Naive thymus-derived CD4-positive, alpha-beta T cell (primary cell): ENCODE measurements around the gene DDX10. TPM values are rescaled to one million over a fixed set of nuclear protein-coding genes. Genes with fewer than 3 reads are reported as not detected.

Experiments
- ATAC-seq: fragments of 150-1000 bp; cut with Tn5 transposase; 2 replicates; pipeline ENCODE4 v1.10.0; 2021; ENCODE audit warnings: mild to moderate bottlenecking, moderate library complexity
- CTCF ChIA-PET: fragments of 350-600 bp; sonication (Branson Sonifier 250); formaldehyde crosslinking; loops from one replicate; lab custom pipeline; 2021; ENCODE audit warnings: antibody characterized with exemption; lab: Charles Lee
- POLR2A ChIA-PET: fragments of 350-600 bp; sonication (Branson Sonifier 250); formaldehyde crosslinking; loops from one replicate; lab custom pipeline; 2021; ENCODE audit warnings: antibody characterized with exemption, inconsistent platforms; lab: Charles Lee
- DNase-seq, 9 donors: peaks; one replicate each; pipeline versions ENCODE4 v3.0.0 to v3.0.0-alpha.2; 2020 to 2022; ENCODE audit warnings: mixed read lengths in 1 of 9
- H3K27ac ChIP-seq: one replicate; pipeline ENCODE4 v1.7.0; 2013; ENCODE audit warnings: mild to moderate bottlenecking, low read depth, low read length, moderate library complexity
- H3K27me3 ChIP-seq, 2 donors: one replicate each; pipeline ENCODE4 v1.7.0; 2013; ENCODE audit warnings: low read length in 2 of 2, mild to moderate bottlenecking in 2 of 2, moderate library complexity in 2 of 2; ENCODE audit not compliant: control insufficient read depth in 2 of 2, insufficient read depth in 2 of 2
- H3K36me3 ChIP-seq, 3 experiments: 1 replicate in 2 of 3; 2 replicates in 1 of 3; pipeline ENCODE4 v1.7.0; 2013; ENCODE audit warnings: low read length in 3 of 3, mild to moderate bottlenecking in 3 of 3, moderate library complexity in 1 of 3; ENCODE audit not compliant: insufficient read depth in 3 of 3, control insufficient read depth in 2 of 3
- H3K4me1 ChIP-seq, 2 donors: one replicate each; pipeline ENCODE4 v1.7.0; 2013; ENCODE audit warnings: low read length in 2 of 2, mild to moderate bottlenecking in 2 of 2, moderate library complexity in 1 of 2; ENCODE audit not compliant: control insufficient read depth in 2 of 2, insufficient read depth in 2 of 2
- H3K4me3 ChIP-seq: 2 replicates; pipeline ENCODE4 v1.7.0; 2013; ENCODE audit warnings: mild to moderate bottlenecking, low read length
- H3K9me3 ChIP-seq, 3 experiments: 1 replicate in 2 of 3; 2 replicates in 1 of 3; pipeline ENCODE4 v1.7.0; 2013; ENCODE audit warnings: low read length in 3 of 3; ENCODE audit not compliant: control insufficient read depth in 2 of 3
- H3K27ac Mint-ChIP-seq, 9 donors: one replicate each; pipeline ENCODE4 v1.8.0; 2020 to 2022; ENCODE audit warnings: mixed read lengths in 9 of 9, mild to moderate bottlenecking in 8 of 9, moderate library complexity in 5 of 9, inconsistent platforms in 2 of 9
- H3K27me3 Mint-ChIP-seq, 5 donors: one replicate each; pipeline ENCODE4 v1.8.0; 2021 to 2022; ENCODE audit warnings: mixed read lengths in 5 of 5, mild to moderate bottlenecking in 1 of 5
- H3K36me3 Mint-ChIP-seq, 5 donors: one replicate each; pipeline ENCODE4 v1.8.0; 2020 to 2022; ENCODE audit warnings: mixed read lengths in 5 of 5, mild to moderate bottlenecking in 3 of 5, inconsistent platforms in 1 of 5
- H3K4me1 Mint-ChIP-seq, 7 donors: one replicate each; pipeline ENCODE4 v1.8.0; 2020 to 2022; ENCODE audit warnings: mixed read lengths in 7 of 7, mild to moderate bottlenecking in 3 of 7, inconsistent platforms in 1 of 7
- H3K4me3 Mint-ChIP-seq, 10 donors: one replicate each; pipeline ENCODE4 v1.8.0; 2020 to 2022; ENCODE audit warnings: mild to moderate bottlenecking in 10 of 10, mixed read lengths in 10 of 10, moderate library complexity in 6 of 10, inconsistent platforms in 2 of 10
- H3K9me3 Mint-ChIP-seq, 11 donors: one replicate each; pipeline ENCODE4 v1.8.0; 2020 to 2022; ENCODE audit warnings: mixed read lengths in 11 of 11, mild to moderate bottlenecking in 4 of 11, inconsistent platforms in 1 of 11, moderate library complexity in 1 of 11
- intact Hi-C, 2 donors: fragments of 100-400 bp; cut with micrococcal nuclease; formaldehyde crosslinking; loops; one replicate each; pipeline ENCODE4 v1.15.1; 2023
- polyA plus RNA-seq, 2 donors: library from polyadenylated mRNA; unstranded; fragments of 300-500 nt; fragmentation: Illumina TruSeq; gene quantifications; one replicate each; pipeline ENCODE4 v1.2.3, GENCODE V29; 2021
- total RNA-seq, 6 experiments: library from RNA in 5 of 6; stranded (reverse) in 5 of 6; gene quantifications; 1 replicate in 5 of 6; 2 replicates in 1 of 6; pipeline ENCODE4 v1.2.3 and lab custom pipeline; 2021 to 2026

Gene DDX10
- total and polyA plus RNA-seq, 7 experiments from 2014 or later, result 14.8 to 34.6 (median 22.4) TPM

DNA sequence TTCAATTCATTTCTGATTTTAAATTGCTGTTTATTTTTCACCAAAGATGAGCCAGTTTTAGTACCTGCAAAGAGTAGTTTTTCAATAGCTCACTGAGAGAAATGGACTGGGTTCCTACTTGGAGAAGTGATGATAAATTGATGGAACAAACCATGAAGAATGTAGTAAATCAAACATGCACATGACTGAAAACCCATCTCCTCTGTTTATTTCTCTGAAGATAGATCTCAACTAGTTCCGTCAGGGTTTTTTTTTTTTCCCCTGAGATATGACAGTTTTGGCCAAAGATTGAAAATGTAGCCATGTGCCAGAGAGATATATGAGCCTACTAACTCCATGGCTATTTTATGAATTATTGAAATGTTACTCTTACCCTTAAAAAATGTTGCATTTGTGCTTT is 239.6 kb downstream of the DDX10 start:
- POLR2A ChIA-PET, result no interaction called here
- H3K36me3 Mint-ChIP-seq, result peaks cover 0 to 25% (median 12%) of the 10 kb centered on the region in 5 donors
- DNase-seq, result no peak
- Histone ChIP-seq H3K36me3 (no peaks in the 10 kb centered on the region), H3K4me1 (no peaks in the 10 kb centered on the region), H3K9me3 (no peaks in the 10 kb centered on the region), H3K27me3 (no peaks in the 10 kb centered on the region), H3K27ac (no peak overlapping the region), H3K4me3 (no peak overlapping the region)
- no peak overlapping the region for H3K27ac Mint-ChIP-seq
- intact Hi-C loops, result no loop called here
- H3K9me3 Mint-ChIP-seq, result peaks cover 0 to 4% (median 0%) of the 10 kb centered on the region in 11 donors
- no peak overlapping the region for H3K4me3 Mint-ChIP-seq
- ATAC-seq, result no peak
- peaks cover 0 to 7% (median under 1%) of the 10 kb centered on the region in 7 donors for H3K4me1 Mint-ChIP-seq
- CTCF ChIA-PET, result interaction anchor here (0.5 kb wide), 1 partner anchor 786 kb away, joined by 3 read pairs; no protein-coding TSS in a partner anchor
- H3K27me3 Mint-ChIP-seq, result no peaks in the 10 kb centered on the region

GRCh38 chr11:108906329-108906728 is 241.5 kb downstream of the DDX10 start:
- ChIA-PET CTCF (no interaction called here), POLR2A (no interaction called here)
- Mint-ChIP-seq H3K36me3 (peaks cover 0 to 30% (median 2%) of the 10 kb centered on the region in 5 donors), H3K4me3 (no peak overlapping the region), H3K27me3 (no peaks in the 10 kb centered on the region), H3K4me1 (peaks cover 0 to 12% (median 5%) of the 10 kb centered on the region in 7 donors), H3K9me3 (no peaks in the 10 kb centered on the region), H3K27ac (no peak overlapping the region)
- Histone ChIP-seq H3K27ac (no peak overlapping the region), H3K4me1 (no peaks in the 10 kb centered on the region), H3K4me3 (no peak overlapping the region), H3K9me3 (no peaks in the 10 kb centered on the region), H3K36me3 (no peaks in the 10 kb centered on the region), H3K27me3 (no peaks in the 10 kb centered on the region)
- intact Hi-C loops, result no loop called here
- ATAC-seq, result no peak
- no peak for DNase-seq

- Mint-ChIP-seq H3K27ac (no peak overlapping the region), H3K4me1 (peaks cover 0 to 12% (median 5%) of the 10 kb centered on the region in 7 donors), H3K9me3 (no peaks in the 10 kb centered on the region), H3K36me3 (peaks cover 0 to 30% (median 2%) of the 10 kb centered on the region in 5 donors), H3K4me3 (no peak overlapping the region), H3K27me3 (no peaks in the 10 kb centered on the region)
- H3K4me3 ChIP-seq, result no peak overlapping the region
- no peaks in the 10 kb centered on the region for H3K27me3 ChIP-seq
- H3K36me3 ChIP-seq, result no peaks in the 10 kb centered on the region
- DNase-seq (no peak), ATAC-seq (no peak)
- POLR2A ChIA-PET, result no interaction called here
- no peak overlapping the region for H3K27ac ChIP-seq
- H3K9me3 ChIP-seq, result no peaks in the 10 kb centered on the region
- intact Hi-C loops, result no loop called here
- H3K4me1 ChIP-seq, result no peaks in the 10 kb centered on the region
- CTCF ChIA-PET, result no interaction called here
These were observed 242.0 kb downstream of the DDX10 start for GRCh38 chr11:108906826-108907225.

DNA sequence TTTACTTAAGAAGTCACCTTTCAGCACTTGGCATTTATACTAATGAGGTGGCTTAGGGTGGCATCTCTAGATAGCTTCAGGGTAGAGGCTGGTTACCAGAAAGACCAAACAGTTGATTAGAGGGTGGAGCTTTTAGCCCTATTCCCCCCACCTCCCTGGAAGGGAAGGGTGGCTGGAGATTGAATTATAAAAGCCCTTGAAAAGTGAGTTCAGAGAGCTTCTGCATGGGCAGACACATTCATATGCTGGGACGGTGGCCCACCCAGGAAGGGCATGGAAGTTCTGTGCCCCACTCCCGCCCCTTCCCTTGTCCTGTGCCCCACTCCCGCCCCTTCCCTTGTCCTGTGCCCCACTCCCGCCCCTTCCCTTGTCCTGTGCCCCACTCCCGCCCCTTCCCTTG is 244.2 kb downstream of the DDX10 start:
- DNase-seq (no peak), ATAC-seq (no peak)
- H3K27me3 ChIP-seq, result no peaks in the 10 kb centered on the region
- POLR2A ChIA-PET, result no interaction called here
- no peaks in the 10 kb centered on the region for H3K4me1 ChIP-seq
- Mint-ChIP-seq H3K9me3 (no peaks in the 10 kb centered on the region), H3K4me3 (no peak overlapping the region), H3K36me3 (peaks cover 0 to 26% (median 2%) of the 10 kb centered on the region in 5 donors), H3K4me1 (peaks cover 0 to 12% (median 5%) of the 10 kb centered on the region in 7 donors), H3K27me3 (no peaks in the 10 kb centered on the region), H3K27ac (no peak overlapping the region)
- H3K27ac ChIP-seq, result no peak overlapping the region
- no peaks in the 10 kb centered on the region for H3K9me3 ChIP-seq
- H3K4me3 ChIP-seq, result no peak overlapping the region
- CTCF ChIA-PET, result no interaction called here
- H3K36me3 ChIP-seq, result no peaks in the 10 kb centered on the region
- intact Hi-C loops, result no loop called here

DNA sequence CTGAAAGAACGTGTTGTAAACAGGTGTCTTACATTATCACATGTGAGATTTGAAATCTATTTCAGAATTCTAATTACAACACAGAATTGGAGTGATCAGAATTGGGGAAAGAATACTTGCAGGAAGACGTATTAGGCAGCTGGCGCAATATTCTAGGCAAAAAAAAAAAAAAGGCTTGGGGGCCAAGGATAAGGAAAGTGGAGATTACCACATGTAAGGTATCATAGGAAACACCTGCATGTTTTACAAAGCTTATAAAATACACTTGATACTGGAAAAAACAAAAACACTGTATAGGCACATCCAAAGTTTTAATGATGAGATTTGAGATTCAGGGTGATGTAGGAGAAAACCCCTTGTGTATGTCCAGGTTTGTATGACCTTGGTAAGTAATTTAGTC is 245.1 kb downstream of the DDX10 start:
- peaks cover 0 to 12% (median 5%) of the 10 kb centered on the region in 7 donors for H3K4me1 Mint-ChIP-seq
- intact Hi-C loops, result no loop called here
- Histone ChIP-seq H3K4me3 (no peak overlapping the region), H3K27me3 (no peaks in the 10 kb centered on the region), H3K9me3 (no peaks in the 10 kb centered on the region), H3K27ac (no peak overlapping the region), H3K4me1 (no peaks in the 10 kb centered on the region), H3K36me3 (no peaks in the 10 kb centered on the region)
- POLR2A ChIA-PET, result no interaction called here
- H3K36me3 Mint-ChIP-seq, result peaks cover 0 to 25% (median 2%) of the 10 kb centered on the region in 5 donors
- ATAC-seq (no peak), DNase-seq (no peak)
- H3K27ac Mint-ChIP-seq, result peak overlapping the region in 1 of 9 donors; percentile 11
- H3K27me3 Mint-ChIP-seq, result no peaks in the 10 kb centered on the region
- CTCF ChIA-PET, result no interaction called here
- H3K9me3 Mint-ChIP-seq, result no peaks in the 10 kb centered on the region
- no peak overlapping the region for H3K4me3 Mint-ChIP-seq

DNA sequence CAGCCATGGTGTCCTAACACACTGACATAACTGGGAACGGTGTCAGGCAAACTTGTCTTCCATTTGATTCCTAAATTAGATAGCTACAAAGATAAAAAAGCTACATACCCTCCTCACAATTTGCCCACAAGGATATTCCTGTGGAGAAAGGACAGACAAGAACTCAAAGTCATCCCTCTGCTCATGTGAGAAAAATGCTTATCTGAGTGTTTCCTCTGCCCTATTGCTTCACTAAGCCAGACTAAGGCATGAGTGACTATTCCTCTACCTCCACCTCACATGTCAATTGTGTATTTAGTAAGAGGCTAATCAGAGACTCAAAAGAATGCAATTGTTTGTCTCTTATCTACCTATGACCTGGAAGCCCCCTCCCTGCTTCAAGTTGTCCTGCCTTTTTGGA is 247.7 kb downstream of the DDX10 start:
- no peaks in the 10 kb centered on the region for H3K4me1 ChIP-seq
- intact Hi-C loops, result no loop called here
- Mint-ChIP-seq H3K27ac (no peak overlapping the region), H3K36me3 (peaks cover 5 to 27% (median 14%) of the 10 kb centered on the region in 5 donors), H3K9me3 (no peaks in the 10 kb centered on the region), H3K4me3 (no peak overlapping the region), H3K4me1 (peaks cover 0 to 12% (median 5%) of the 10 kb centered on the region in 7 donors), H3K27me3 (no peaks in the 10 kb centered on the region)
- no peak for DNase-seq
- no peaks in the 10 kb centered on the region for H3K27me3 ChIP-seq
- CTCF ChIA-PET, result no interaction called here
- no peak for ATAC-seq
- H3K4me3 ChIP-seq, result no peak overlapping the region
- H3K27ac ChIP-seq, result no peak overlapping the region
- H3K36me3 ChIP-seq, result no peaks in the 10 kb centered on the region
- POLR2A ChIA-PET, result no interaction called here
- no peaks in the 10 kb centered on the region for H3K9me3 ChIP-seq

DNA sequence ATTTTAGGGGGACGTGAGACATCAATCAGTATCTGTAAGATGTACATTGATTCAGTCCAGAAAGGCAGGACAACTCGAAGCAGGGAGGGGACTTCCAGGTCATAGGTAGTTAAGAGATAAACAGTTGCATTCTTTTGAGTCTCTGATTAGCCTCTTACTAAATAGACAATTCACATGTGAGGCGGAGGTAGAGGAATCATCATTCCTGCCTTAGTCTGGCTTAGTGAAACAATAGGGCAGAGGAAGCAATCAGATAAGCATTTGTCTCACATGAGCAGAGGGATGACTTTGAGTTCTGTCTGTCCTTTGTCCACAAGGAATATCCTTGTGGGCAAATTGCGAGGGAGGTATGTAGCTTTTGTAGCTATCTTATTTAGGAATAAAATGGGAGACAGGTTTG is 248.3 kb downstream of the DDX10 start:
- Histone ChIP-seq H3K9me3 (no peaks in the 10 kb centered on the region), H3K4me3 (no peak overlapping the region), H3K36me3 (no peaks in the 10 kb centered on the region), H3K4me1 (no peaks in the 10 kb centered on the region), H3K27ac (no peak overlapping the region), H3K27me3 (no peaks in the 10 kb centered on the region)
- peaks cover 5 to 33% (median 17%) of the 10 kb centered on the region in 5 donors for H3K36me3 Mint-ChIP-seq
- POLR2A ChIA-PET, result no interaction called here
- no peak overlapping the region for H3K27ac Mint-ChIP-seq
- intact Hi-C loops, result no loop called here
- DNase-seq (no peak), ATAC-seq (no peak)
- CTCF ChIA-PET, result no interaction called here
- H3K27me3 Mint-ChIP-seq, result no peaks in the 10 kb centered on the region
- no peak overlapping the region for H3K4me3 Mint-ChIP-seq
- peaks cover 0 to 12% (median 5%) of the 10 kb centered on the region in 7 donors for H3K4me1 Mint-ChIP-seq
- no peaks in the 10 kb centered on the region for H3K9me3 Mint-ChIP-seq
